GM13976 (cell line): ENCODE results near the gene RAD23A.

Experiments
- DNase-seq: peaks from one replicate; pipeline ENCODE4 v3.0.0; 2012; ENCODE audit warnings: low spot score
- CTCF ChIP-seq: IDR thresholded peaks from 2 replicates; pipeline ENCODE4 v1.5.1; 2012; ENCODE audit warnings: borderline replicate concordance, mild to moderate bottlenecking; ENCODE audit not compliant: insufficient read depth; ENCODE audit errors: extremely low read depth, missing control alignments, control extremely low read depth
- in situ Hi-C: fragments of 300-500 bp; cut with MboI; formaldehyde crosslinking; loops from one replicate; pipeline ENCODE4 v1.12.0; 2022; ENCODE audit warnings: low sequenced_read_pairs, mixed read lengths, inconsistent platforms; ENCODE audit not compliant: unreplicated experiment

Gene RAD23A

DNA sequence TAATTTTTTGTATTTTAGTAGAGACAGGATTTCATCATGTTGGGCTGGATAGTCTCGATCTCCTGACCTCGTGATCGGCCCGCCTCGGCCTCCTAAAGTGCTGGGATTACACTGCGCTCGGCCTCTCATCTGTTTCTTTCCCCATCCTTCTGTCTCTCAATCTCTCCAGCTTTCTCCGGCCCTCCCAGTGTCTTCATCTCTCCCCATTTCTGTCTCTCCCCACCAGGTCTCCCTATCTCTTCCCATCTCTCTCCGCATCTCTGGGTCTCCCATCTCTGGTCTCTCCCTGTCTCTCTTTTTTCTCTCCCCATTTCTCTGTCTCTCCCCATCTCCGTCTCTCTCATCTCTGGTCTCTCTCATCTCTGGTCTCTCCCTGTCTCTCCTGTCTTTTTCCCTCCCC is 37.4 kb downstream of the RAD23A start:
- no peak for DNase-seq
- in situ Hi-C loops = no loop called here
- TF ChIP-seq CTCF = no peak

DNA sequence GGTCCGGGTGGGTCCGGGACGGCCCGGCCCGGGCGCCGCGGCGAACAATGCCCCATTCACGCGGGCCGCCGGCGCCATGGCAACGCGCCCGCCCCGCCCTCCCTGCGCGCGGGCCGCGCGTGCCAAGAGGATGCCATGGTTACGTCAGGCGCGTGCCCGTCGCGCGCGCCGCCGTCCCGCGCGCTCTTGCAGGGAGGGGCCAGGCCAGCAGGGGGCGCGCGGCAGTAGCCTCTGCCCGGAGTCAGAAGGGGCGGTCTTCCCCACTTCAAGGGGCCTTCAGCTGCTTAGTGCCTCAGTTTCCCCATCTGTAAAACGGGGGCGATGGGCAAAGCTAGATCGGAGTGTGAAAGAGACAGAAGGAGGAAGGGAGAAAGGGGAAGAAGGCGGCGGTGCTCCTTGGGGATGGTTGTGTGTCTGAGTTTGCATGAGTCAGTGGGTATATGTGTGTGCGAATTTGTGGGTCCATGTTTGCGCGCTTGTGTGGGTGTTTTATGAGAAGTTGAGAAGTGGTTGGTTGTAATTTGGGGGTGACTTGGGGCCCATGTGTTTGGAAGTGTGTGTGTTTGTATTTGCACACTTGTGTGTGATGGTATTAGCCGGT is 38.0 kb downstream of the RAD23A start:
- DNase-seq = peak; percentile 90
- in situ Hi-C loops = no loop called here
- peak; percentile 96 for TF ChIP-seq CTCF

DNA sequence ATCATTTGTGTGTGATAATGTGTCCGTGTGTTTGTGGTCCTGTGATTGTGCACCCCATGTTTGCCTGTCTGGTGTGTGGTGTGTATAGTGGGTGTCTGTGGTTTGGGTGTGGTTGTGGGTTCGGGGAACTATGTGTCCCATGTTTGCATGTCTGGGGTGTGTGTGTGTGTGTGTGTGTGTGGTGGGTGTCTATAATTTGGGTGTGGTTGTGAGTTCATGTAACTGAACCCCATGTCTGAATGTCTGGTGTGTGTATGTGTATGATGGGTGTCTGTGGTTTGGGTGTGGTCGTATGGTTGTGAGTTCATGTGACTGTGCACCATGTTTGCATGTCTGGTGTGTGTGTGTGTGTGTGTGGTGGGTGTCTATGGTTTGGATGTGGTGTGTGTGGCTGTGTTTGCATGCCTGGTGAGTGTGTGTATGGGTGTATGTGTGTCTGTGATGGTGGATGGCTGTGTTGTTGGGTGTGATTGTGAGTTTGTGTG is 38.5 kb downstream of the RAD23A start:
- TF ChIP-seq CTCF = no peak
- in situ Hi-C loops = no loop called here
- no peak for DNase-seq

DNA sequence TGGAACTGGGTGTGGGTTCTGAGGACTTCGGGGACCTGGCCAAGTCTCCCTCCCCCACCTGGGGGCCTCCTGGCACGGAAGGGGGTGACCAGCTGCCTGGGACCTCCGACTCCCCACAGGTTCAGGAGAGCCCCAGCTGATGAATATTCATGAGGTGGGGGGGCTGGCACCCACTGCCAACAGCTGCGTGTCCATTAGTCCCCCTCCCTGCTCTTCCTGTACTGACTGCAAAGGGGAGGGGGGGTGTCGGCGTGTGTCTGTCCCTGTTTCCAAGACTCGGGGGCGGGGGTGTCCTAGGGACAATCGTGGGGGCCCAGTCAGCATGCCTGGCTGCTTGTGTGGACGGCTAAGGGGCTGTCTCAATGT is 39.0 kb downstream of the RAD23A start:
- DNase-seq = no peak
- TF ChIP-seq CTCF = no peak
- in situ Hi-C loops = no loop called here

GRCh38 chr19:12985049-12985776 is 39.6 kb downstream of the RAD23A start:
- no peak for DNase-seq
- TF ChIP-seq CTCF = no peak
- in situ Hi-C loops = no loop called here

DNA sequence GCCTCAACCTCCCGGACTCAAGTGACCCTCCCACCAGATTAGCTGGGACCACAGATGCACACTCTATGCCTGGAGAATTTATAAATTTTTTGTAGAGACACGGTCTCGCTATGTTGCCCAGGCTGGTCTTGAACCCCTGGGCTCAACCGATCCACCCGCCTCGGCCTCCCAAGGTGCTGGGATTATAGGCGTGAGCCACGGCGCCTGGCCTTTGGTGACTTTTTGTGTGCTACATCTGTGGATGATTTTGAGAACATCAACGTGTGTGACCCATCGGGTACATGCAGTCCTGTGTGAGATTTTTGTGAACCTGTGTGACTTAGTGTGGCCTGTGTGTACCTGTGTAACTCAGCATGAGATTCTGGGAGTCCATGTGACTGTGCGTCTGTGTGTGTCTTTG is 41.1 kb downstream of the RAD23A start:
- in situ Hi-C loops = no loop called here
- no peak for TF ChIP-seq CTCF
- no peak for DNase-seq

DNA sequence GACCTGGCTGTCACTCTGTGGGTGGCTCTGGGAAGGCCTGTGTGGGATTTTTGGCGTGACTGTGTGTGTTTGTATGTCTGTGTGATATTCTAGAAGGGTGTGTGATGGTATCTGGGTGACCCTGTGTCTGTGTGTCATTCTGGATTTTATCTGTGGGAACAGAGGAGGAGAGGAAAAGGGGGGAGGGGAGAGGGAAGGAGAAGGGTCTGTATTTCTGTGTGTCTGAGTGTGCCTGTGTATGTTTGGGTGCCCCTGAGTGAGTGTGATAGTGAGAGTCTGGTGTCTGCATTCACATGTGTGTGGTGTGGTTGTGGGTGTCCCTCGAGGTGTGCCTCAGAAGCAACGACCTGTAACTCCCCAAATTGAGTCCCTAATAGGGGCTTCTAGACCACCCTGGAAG is 41.5 kb downstream of the RAD23A start:
- in situ Hi-C loops = no loop called here

More for the DNA sequence above, 41.5 kb downstream of the RAD23A start:
- no peak for TF ChIP-seq CTCF
- no peak for DNase-seq
